Caco-2 (cell line): ENCODE measurements around the gene AVEN. TPM values are rescaled to one million over a fixed set of nuclear protein-coding genes. Genes with fewer than 3 reads are reported as not detected.

Experiments used
- BruUV-seq: library from RNA; stranded (reverse); fragments of 400-500 nt; replicated peaks from 2 replicates; lab custom pipeline; 2021; lab: Mats Ljungman, UMichigan
- CTCF ChIA-PET: fragments of 300-600 bp; sonication (Branson Sonifier 250); formaldehyde crosslinking; loops from one replicate; lab custom pipeline; 2022; ENCODE audit warnings: antibody characterized with exemption; lab: Charles Lee
- POLR2A ChIA-PET: fragments of 300-600 bp; sonication (Branson Sonifier 250); formaldehyde crosslinking; loops from one replicate; lab custom pipeline; 2022; ENCODE audit warnings: antibody characterized with exemption; lab: Charles Lee
- DNase-seq, 2 experiments: peaks; one replicate each; pipeline versions ENCODE4 v3.0.0 to v3.0.0-alpha.2; 2020 to 2022
- H3K27me3 ChIP-seq: replicated peaks from 2 replicates; pipeline ENCODE4 v1.6.0; 2011; ENCODE audit warnings: low read length; ENCODE audit not compliant: control insufficient read depth, insufficient read depth
- H3K36me3 ChIP-seq: 2 replicates; pipeline ENCODE4 v1.5.1; 2011; ENCODE audit warnings: low read length; ENCODE audit not compliant: control insufficient read depth, insufficient read depth
- H3K4me1 ChIP-seq: fragments of 250-450 bp; sonication (Bioruptor Pico); 2 replicates; pipeline ENCODE4 v1.5.1; 2020; ENCODE audit warnings: mild to moderate bottlenecking
- H3K4me3 ChIP-seq: 2 replicates; pipeline ENCODE4 v1.5.1; 2011; ENCODE audit warnings: low read depth, mild to moderate bottlenecking, control low read depth, low read length
- H3K9me3 ChIP-seq: fragments of 250-450 bp; sonication (Bioruptor Pico); 2 replicates; pipeline ENCODE4 v1.5.1; 2020; ENCODE audit warnings: mild to moderate bottlenecking, moderate library complexity
- H3K27ac Mint-ChIP-seq: one replicate; pipeline ENCODE4 v1.8.0; 2022; ENCODE audit warnings: mixed read lengths; ENCODE audit not compliant: unreplicated experiment
- H3K27me3 Mint-ChIP-seq: one replicate; pipeline ENCODE4 v1.8.0; 2022; ENCODE audit warnings: mixed read lengths; ENCODE audit not compliant: insufficient read depth, unreplicated experiment
- H3K36me3 Mint-ChIP-seq: one replicate; pipeline ENCODE4 v1.8.0; 2022; ENCODE audit warnings: mild to moderate bottlenecking, mixed read lengths; ENCODE audit not compliant: insufficient read depth, unreplicated experiment
- H3K4me1 Mint-ChIP-seq: one replicate; pipeline ENCODE4 v1.8.0; 2022; ENCODE audit warnings: low read depth, mixed read lengths; ENCODE audit not compliant: unreplicated experiment
- H3K4me3 Mint-ChIP-seq: one replicate; pipeline ENCODE4 v1.8.0; 2022; ENCODE audit warnings: mild to moderate bottlenecking, moderate library complexity, mixed read lengths; ENCODE audit not compliant: unreplicated experiment
- H3K9me3 Mint-ChIP-seq: one replicate; pipeline ENCODE4 v1.8.0; 2022; ENCODE audit warnings: mixed read lengths; ENCODE audit not compliant: unreplicated experiment
- CTCF ChIP-seq, 2 experiments: fragments of 200-600 bp in 1 of 2; IDR thresholded peaks; 1 replicate in 1 of 2; 2 replicates in 1 of 2; pipeline versions ENCODE4 v1.5.1 to v1.8.0; 2011 to 2022; ENCODE audit warnings: antibody characterized with exemption in 1 of 2, control low read depth in 1 of 2, inconsistent platforms in 1 of 2, low read depth in 1 of 2, low read length in 1 of 2, mild to moderate bottlenecking in 1 of 2, moderate library complexity in 1 of 2; ENCODE audit not compliant: insufficient read depth in 1 of 2, severe bottlenecking in 1 of 2, unreplicated experiment in 1 of 2
- intact Hi-C: fragments of 100-400 bp; cut with micrococcal nuclease; formaldehyde crosslinking; loops from one replicate; pipeline ENCODE4 v1.10.0; 2022; ENCODE audit not compliant: unreplicated experiment
- total RNA-seq: library from RNA; stranded (reverse); gene quantifications from 2 replicates; pipeline ENCODE4 v1.2.3, GENCODE V29; 2022

AVEN gene
- total RNA-seq, 1 experiment from 2014 or later, result 8.7 TPM

GRCh38 chr15:33865416-33865815 lies 173.6 kb downstream of the AVEN start:
- BruUV-seq, result no TSS peak
- no peaks in the 10 kb centered on the region for H3K4me1 ChIP-seq
- DNase-seq, result no peak

GRCh38 chr15:33864360-33865075 lies 174.5 kb downstream of the AVEN start:
- H3K27me3 Mint-ChIP-seq, result no peaks in the 10 kb centered on the region
- H3K27ac Mint-ChIP-seq, result no peak overlapping the region
- CTCF ChIA-PET, result no interaction called here
- Histone ChIP-seq H3K9me3 (no peaks in the 10 kb centered on the region), H3K4me3 (no peak overlapping the region), H3K36me3 (no peaks in the 10 kb centered on the region), H3K27me3 (no peaks in the 10 kb centered on the region), H3K4me1 (no peaks in the 10 kb centered on the region)
- no peak overlapping the region for H3K4me3 Mint-ChIP-seq
- H3K36me3 Mint-ChIP-seq, result no peaks in the 10 kb centered on the region
- H3K4me1 Mint-ChIP-seq, result peaks cover 6% of the 10 kb centered on the region
- POLR2A ChIA-PET, result no interaction called here
- BruUV-seq, result no TSS peak
- intact Hi-C loops, result no loop called here
- no peaks in the 10 kb centered on the region for H3K9me3 Mint-ChIP-seq
- TF ChIP-seq CTCF (IDR thresholded peaks at IDR 0.05; ENCODE audit: insufficient read depth in 1 of 2, low read depth in 1 of 2, low read length in 1 of 2, severe bottlenecking in 1 of 2, unreplicated experiment in 1 of 2), result no peak
- DNase-seq, result no peak

More at GRCh38 chr15:33865416-33865815, 173.6 kb downstream of the AVEN start:
- H3K4me3 ChIP-seq, result no peak overlapping the region
- H3K9me3 Mint-ChIP-seq, result no peaks in the 10 kb centered on the region
- H3K4me1 Mint-ChIP-seq, result no peaks in the 10 kb centered on the region
- no peaks in the 10 kb centered on the region for H3K27me3 Mint-ChIP-seq
- no peak for TF ChIP-seq CTCF (IDR thresholded peaks at IDR 0.05; ENCODE audit: insufficient read depth in 1 of 2, low read depth in 1 of 2, low read length in 1 of 2, severe bottlenecking in 1 of 2, unreplicated experiment in 1 of 2)
- intact Hi-C loops, result no loop called here
- no peaks in the 10 kb centered on the region for H3K36me3 Mint-ChIP-seq
- no peaks in the 10 kb centered on the region for H3K9me3 ChIP-seq
- no peaks in the 10 kb centered on the region for H3K36me3 ChIP-seq
- no peaks in the 10 kb centered on the region for H3K27me3 ChIP-seq
- POLR2A ChIA-PET, result no interaction called here
- H3K27ac Mint-ChIP-seq, result no peak overlapping the region
- CTCF ChIA-PET, result no interaction called here
- no peak overlapping the region for H3K4me3 Mint-ChIP-seq

DNA sequence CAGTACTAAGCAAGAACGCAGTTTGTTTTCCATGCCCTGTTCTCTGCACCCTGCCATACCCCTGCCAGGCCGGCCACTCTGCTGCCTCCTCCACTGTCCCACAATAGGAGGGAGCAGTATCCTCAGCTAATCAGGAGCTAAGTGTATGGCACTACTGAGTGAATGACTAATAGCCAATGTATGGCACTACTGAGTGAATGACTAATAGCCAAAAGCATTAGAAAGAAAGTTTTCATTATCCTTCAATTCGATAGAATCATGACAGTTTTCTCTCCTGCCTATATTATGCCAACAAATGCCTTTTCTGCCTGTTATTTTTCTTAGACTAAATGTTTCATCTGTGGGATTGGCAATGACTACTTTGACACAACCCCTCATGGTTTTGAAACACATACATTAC lies 178.2 kb downstream of the AVEN start:
- no peaks in the 10 kb centered on the region for H3K27me3 ChIP-seq
- Mint-ChIP-seq H3K4me3 (no peak overlapping the region), H3K9me3 (no peaks in the 10 kb centered on the region), H3K4me1 (peaks cover 6% of the 10 kb centered on the region), H3K36me3 (no peaks in the 10 kb centered on the region), H3K27me3 (no peaks in the 10 kb centered on the region), H3K27ac (no peak overlapping the region)
- intact Hi-C loops, result no loop called here
- TF ChIP-seq CTCF (IDR thresholded peaks at IDR 0.05; ENCODE audit: insufficient read depth in 1 of 2, low read depth in 1 of 2, low read length in 1 of 2, severe bottlenecking in 1 of 2, unreplicated experiment in 1 of 2), result no peak
- ChIA-PET POLR2A (no interaction called here), CTCF (no interaction called here)
- no TSS peak for BruUV-seq
- no peaks in the 10 kb centered on the region for H3K36me3 ChIP-seq
- H3K9me3 ChIP-seq, result no peaks in the 10 kb centered on the region
- no peaks in the 10 kb centered on the region for H3K4me1 ChIP-seq
- no peak overlapping the region for H3K4me3 ChIP-seq
- DNase-seq, result no peak
